Measurements from ENCODE around the gene PAGE4.

Gene PAGE4, protein sequence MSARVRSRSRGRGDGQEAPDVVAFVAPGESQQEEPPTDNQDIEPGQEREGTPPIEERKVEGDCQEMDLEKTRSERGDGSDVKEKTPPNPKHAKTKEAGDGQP

DNA sequence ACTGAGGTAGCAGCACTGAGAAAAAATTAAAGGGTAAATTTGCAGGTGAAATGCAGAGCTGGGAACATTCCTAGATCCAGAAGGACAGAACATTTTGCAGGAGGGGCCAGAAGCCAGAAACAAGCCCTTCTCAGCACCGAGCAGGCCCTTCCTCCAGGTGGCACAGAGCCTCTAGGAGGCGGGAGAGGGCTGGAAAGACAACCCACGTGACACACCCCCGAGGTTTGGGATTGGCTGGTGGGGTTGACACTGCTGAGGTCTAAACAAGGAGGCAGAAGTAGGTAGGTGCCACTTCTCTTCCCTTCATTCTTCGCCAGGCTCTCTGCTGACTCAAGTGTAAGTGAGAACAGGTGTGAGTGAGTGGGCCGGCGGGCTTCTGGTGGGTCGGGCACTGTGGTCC lies at the start of gene PAGE4:
TSS of gene PAGE4 (plus strand) at position 288 of the 400 bp plus-strand sequence. CDS start 1,126 bp downstream, outside the sequence.
- no peak for DNase-seq

DNA sequence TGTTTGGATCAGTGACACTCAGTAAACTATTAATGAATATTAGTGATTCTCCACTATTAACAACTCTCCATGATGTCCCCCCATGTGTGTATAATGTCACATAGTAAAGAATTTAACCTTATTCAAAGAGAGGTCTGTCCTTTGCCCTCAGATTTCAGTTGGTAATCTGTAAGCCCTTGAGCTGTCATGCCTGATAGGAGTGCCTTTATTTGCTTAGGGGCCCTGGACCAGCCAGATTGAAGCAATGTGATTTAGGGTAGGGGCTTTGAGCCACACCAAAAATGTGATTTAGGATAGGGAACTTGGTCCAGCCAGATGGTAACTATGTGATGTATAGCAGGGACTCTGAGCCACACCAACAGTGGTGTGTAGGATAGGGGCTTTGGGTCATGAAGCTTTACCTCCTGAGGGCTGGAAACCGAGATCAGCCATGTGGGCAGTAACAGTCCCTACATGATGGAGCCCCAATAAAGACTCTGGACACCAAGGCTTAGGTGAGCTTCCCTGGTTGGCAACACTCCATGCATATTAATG lies 44.3 kb upstream of the PAGE4 start:
- no peak for DNase-seq

DNA sequence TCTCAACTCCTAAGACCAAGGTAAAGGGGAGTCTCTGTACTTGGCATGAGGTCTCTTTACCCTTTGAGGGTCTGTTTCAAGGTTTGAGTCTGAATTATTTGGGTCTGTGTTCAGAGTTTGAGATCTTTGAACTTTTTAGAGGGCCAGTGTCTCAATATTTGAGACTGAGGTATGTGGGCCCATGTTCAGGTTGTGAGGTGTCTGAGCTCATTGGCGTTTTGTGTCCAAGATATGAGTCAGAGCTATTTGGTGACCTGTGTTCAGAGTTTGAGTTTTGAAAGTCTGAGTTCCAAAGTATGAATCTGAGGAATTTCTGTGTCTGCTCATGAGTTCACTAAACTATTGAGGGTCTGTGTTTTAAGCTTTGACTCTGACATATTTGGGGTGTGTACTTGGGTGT lies 36.7 kb upstream of the PAGE4 start:
- no peak for DNase-seq

DNA sequence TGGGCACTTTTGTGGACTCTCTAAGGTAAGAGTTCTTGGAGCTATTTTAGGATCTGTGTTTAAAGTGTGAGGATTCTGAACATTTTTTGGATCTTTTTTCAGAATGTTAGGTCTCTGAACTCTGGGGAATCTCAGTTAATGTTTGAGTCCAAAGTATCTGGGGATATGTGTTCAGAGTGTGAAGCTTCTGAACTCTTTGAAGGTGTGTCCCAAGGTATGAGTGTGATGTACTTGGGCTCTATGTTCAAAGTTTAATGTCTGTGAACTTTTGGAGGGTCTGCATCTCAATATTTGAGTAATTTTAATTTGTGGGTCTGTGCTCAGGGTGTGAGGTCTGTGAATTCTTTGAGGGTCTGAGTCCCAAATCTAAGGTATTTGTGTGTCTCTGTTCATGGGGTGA lies 35.4 kb upstream of the PAGE4 start:
- no peak for DNase-seq

DNA sequence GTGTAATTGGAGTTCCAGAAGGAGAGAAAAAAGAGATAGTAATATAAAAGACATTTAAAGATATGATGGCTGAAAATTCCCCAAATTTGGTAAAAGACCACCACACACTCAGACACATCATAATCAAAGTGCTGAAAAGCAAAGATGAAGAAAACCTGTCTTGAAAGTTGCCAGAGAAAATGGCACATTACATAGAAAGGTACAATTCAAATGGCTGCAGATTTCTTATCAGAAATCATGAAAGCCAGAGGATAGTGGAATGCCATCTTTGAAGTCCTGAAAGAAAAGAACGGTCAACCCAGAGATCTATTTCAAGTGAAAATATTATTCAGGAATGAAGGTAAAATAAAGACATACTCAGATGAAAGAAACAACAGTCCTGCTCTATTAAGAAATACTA lies 29.3 kb upstream of the PAGE4 start:
- DNase-seq = no peak

DNA sequence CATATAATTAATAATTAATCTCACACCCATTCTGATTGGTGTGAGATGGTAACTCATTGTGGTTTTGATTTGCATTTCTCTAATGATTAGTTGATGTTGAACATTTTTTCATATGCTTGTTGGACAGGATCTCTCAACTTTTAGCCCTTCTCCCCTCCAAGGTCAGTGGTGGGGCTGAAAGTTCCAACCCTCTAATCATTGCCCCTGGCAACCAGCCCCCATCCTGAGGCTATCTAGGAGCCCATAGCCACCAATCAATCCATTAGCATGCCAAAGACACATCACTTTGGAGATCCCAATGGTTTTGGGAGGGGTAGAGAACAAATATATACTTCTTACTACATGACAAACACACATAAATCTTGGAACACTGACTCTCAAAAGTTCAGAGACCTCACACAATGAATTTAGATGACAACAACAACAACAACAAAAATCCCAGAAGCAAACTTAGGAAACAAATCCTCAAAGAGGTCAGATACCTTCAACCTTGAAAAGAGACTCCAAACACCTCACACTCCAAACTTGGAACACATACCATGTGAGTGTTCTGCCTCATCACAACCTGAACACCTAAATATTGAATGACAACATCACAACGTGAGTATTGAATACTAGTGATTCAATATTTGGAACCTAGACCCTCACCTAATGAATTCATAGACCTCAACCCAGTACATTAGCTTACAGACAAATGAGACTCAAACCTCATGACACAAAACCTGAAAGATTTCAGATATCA lies 19.0 kb upstream of the PAGE4 start:
- no peak for DNase-seq

DNA sequence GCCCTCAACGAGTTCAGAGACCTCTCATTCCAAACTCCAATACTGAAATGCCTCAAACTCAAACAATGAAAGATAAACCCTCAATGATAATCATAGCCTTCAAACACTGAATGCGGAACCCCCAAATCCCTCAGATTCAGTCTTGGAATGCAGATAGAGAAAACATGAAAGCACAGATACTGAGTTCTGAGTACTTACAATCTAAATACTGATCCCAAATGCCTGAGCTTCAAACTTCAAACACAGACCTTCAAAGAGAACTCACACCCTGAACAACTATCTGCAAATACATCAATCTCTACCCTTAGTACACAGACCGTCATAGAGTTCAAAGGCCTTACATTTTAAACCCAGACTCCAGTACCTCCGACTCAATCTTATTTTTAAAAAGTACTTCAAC lies 16.9 kb upstream of the PAGE4 start:
- DNase-seq = no peak

DNA sequence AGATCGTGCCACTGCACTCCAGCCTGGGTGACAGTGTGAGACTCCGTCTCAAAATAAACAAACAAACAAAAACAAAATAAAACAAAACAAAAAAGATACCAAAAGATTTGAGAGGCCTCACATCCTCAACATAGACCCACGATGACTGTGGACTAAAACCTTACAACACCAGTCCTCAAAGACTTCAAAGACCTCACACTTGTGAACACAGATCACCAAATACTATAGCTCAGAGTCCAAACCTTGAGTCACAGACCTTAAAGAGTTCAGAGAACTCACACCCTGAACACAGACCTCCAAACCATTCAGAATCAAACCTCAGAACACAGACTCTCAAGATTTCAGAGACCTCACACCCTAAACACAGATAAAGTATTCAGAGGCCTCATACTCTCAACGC lies 12.7 kb upstream of the PAGE4 start:
- no peak for DNase-seq

DNA sequence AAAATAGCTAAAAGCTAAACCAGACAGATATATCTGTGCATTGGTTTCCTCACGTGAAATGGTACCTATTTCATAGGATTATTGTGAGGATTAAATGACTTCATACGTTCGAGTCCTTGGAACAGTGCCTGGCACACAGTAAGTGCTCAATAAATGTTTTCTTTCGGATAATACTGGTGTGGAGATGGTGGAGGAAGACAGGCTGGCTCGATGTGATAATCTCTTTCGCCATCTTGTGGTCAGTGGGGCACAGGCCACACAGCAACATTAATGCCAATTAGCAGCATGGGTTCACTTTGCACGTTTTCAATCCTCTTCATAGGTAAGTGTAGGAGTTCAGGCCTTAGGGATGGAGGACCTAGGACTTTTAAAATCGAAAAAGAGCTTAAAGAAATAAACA lies 9.3 kb downstream of the PAGE4 start:
- no peak for DNase-seq

DNA sequence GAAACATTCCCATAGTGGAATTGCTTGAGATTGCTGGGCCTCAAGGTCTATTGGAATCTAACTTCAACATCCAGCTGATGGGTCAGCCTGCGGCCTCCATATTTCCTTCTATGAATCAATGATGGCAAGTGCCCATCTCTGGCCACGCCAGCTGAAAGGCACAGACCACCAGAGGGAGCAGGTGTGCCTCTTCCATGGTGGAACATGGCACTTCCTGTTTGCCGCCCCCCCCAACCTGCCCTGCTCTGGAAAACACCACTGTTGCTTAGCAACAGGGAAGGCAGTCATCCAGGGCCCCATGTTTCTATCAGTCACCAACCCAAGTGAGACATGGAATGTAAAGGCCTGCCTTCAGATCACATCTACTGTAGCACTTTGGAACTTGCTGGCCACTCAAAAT lies 11.6 kb downstream of the PAGE4 start:
- DNase-seq = peak; percentile 23 to 40

DNA sequence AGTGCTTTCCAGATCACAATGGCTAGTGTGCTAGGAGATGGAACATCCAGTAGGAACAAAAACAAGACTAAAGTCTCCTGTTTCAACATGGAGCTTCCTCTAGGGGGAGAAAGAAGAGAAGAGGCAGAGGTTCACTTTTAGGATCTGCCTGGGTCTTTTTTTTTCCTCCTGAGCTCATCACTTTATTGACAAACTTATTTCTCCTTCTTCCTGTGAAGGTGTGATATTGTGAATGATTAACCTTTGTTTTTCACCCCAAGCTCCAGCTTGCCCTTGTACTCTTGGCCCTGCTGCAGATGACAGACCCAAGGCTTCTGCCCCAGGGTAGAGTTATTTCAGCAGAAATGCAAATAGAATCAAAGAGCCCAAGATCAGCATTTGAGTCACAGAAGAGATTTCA lies 13.5 kb downstream of the PAGE4 start:
- DNase-seq = no peak

DNA sequence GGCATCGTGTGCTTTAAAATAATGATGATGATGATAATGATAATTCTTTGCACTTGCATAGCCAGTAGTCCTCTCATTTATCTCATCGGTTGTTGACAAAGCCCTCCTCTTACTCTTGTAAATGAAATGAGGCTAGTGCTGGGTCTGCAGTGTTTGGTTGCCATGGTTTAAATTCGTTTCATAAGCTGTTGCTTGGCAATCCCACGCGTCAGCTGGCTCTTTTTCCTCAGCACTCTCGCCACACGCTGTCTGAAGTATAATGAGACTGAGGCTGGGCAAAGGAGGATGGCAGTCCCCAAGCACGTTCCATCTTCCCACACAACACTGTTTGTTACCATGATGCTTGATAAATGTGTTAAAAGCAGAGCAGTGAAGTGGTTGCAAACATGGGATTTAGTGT lies 15.5 kb downstream of the PAGE4 start:
- no peak for DNase-seq

DNA sequence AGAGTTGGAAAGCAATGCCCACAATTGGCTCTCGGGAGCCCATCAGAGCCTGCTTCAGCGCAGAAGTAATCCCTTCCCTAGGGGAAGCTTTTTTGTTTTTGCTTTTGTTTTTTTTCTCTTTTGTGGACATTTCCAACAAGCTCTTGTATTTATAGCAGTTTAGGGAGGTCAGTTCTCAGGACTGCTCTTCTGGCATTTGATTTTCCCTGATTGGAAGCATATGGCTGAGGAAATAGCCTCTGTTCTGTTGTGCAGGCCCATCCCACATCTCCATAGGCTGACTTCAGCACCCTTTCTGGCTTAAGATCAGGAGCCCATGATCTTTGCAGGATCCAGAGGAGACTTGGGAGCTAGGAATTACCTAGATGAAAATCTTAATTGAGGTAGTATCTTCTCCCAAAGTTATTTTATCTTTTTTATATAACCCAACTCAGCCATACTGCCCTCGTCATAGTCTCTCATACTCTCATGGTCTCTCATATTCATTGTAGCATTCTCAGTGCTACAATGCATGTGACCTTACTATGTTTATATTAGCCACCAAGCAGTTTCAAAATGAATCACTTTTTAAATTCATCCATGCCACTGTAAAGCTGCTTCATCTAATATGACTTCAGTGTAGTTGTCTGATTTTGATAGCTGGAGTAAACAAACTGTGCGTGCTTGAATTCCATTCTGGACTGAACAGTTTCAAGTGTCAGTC lies 16.7 kb downstream of the PAGE4 start:
- DNase-seq = no peak

DNA sequence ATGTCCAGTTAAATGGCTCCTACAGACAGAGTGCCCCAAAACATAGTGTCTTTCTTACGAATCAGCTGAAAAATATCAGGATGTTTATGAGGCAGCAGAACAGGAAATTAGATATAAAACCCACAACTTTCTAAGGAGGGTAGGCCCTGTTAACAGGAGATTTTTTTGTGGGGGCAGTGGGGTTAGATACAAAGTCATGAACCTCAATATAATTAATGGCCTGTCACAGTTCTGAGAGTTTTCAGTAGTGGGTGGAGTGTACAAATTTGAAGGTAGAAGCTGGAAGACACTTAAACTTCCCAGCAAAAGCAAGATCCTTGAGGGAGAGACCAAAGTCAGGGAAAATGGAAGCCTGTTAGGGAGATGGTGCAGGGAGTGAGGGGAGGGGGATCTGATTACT lies 17.4 kb downstream of the PAGE4 start:
- DNase-seq = no peak

DNA sequence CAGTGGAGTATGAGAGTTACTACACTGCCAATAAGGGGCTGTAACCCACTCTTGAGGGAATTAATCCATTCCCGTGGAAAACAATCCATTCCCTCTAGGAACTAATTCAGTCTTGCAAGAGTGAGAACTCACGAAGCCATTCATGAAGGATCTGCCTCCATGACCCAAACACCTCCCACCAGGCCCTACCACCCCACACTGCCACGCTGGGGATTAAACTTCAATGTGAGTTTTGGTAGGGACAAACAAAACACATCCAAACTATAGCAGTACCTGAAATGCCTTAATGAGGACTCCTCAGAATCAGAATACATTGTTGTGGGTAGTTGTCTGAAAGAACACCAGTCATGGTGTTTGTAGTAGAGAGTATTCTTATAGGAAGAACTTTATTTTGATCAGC lies 19.2 kb downstream of the PAGE4 start:
- DNase-seq = no peak

DNA sequence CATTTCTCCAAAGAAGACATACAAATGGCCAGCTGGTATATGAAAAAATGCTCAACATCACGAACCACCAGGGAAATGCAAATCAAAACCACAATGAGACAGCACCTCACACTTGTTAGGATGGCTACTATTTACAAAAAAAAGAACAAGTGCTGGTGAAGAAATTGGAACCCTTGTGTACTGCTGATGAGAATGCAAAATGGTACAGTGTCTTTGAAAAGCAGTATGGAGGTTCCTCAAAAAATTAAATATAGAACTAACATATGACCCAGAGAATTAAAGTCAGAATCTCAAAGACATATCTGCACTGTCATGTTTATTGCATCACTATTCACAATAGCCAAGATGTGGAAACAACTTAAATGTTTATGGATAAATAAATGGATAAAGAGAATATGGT lies 20.9 kb downstream of the PAGE4 start:
- no peak for DNase-seq

DNA sequence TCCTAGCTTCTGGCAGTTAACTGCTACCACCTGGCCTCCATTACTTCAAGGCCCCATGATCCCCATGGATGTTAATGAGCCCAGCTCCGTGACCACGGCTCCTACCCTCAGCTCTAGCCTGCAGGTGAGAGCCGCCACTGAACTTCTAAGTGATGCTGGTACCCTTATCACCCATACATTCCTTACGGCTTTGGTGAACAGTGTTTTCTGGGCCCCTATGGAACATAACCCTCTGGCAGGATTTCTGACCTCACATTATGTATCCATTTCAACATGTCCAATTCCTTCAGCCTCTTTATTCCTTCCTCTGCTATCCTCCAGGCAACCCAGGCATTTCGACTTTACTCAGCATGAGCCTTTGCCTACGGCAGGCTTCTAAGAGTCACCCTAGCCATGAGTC lies 24.6 kb downstream of the PAGE4 start:
- no peak for DNase-seq

DNA sequence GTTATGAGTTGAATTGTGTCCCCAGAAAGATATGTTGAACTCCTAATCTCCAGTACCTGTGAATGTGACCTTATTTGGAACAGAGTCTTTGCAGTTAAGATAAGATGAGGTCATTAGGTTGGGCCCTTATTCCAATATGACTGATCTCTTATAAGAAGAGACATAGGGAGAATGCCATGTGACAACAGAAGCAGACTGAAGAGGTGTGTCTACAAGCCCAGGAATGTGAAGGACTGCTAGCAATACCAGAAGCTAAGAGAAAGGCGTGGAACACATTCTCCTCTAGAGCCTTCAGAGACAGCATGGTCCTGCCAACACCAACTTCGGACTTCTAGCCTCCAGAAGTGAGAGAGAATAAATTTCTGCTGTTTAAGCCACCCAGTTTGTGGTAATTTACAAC lies 27.7 kb downstream of the PAGE4 start:
- DNase-seq = no peak

DNA sequence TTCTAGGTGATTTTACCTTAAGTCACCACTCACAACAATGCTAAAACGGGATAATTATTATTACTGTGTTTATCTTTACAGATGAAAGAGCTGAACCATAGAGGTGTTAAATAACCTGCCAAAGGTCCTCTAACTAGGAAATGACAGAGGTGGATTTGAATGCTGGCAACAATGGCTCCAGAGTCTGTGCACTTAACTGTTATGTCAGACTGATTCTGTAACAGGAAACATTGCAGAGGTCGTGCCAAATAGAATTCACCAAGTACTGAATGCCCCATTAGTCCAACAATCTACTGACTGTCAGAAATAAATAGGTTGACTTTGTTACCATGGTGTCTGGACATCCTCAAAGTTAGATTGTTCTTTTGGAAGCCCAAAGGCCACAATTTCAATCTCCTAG lies 29.2 kb downstream of the PAGE4 start:
- no peak for DNase-seq

DNA sequence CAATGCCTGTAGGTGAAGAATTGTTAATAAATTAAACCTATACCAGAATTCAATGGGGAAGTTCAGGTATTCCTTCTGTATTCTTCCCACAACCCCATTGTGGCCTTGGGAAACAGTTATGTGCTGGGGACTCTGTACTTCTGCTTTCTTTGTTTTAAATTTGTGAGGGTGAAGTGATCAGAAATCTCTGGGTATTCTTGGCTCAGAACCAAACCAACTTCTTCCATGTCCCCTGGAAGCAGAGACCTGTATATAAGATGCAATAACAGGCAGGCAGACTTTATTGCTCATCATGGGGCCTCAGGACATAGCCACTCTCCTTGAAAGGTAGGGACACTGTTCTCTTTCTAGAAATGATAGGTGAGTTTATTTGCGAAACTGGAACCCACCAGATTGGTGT lies 30.4 kb downstream of the PAGE4 start:
- DNase-seq = no peak

DNA sequence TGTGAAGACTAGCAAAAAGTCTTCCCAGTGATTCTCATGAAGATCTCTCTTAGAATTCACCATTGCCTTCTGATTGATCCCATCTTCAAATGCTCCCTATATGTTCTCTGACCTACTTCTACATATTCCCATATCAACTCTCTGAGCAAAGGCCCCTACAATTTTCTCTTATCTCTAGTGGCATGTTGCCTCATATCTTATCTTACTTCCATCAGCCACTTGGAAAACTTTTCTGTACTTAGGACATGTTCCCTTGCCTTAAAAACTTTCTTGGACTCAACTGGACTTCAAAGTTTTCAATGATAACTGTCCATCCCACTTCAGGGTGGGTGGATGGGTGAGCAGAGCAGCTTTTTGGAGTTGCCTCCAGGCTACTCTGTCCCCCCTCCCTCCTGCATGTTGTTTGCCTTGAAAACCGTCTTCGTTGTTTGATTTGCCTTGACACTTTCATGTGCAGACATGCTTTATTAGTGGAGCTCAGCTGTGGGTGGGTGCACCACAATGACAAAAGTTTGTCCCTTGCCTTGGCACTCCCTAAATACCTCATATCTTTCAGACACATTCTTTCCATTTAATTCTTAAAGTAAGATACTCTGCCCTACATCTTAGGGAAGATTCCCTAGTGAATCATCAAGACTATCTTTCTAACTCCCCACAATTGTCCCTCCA lies 31.9 kb downstream of the PAGE4 start:
- DNase-seq = no peak

DNA sequence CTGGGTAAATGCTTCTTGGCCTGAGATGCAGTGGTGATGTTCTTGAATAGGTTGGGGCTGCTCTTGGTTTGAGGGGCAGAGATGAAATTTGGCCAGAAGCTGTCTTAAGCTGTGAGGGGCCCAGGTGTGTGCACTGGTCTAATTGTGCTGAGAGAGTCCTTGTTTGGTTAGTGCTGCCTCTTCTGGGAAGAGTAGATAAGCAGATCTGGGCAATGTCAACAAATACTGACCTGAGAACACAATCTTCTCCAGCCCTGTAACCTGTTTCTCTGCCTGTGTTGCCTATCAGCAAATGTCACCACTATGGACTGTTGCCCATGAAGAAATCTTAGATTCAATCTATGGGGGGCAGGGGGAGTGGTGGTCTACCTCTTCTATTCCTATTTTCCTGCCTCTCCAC lies 33.0 kb downstream of the PAGE4 start:
- DNase-seq = no peak

DNA sequence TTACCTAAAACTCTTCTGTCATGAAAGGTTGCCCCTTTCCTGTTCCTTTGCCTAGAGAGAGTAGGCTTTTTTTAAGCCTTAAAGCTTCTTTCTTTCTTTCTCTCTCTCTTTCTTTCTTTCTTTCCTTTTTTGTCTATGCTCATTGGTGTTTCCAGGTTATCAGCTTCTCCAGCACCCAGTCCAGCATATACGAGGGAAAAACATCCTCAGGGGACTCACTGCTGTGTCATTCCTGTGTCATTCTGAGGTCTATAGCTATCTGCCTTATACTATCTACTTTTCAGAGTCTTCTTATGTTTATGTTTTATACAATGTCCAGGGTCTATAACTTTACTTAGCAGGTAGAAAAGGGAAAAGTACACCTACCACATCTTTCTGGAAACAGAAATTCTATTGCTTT lies 39.6 kb downstream of the PAGE4 start:
- DNase-seq = no peak

DNA sequence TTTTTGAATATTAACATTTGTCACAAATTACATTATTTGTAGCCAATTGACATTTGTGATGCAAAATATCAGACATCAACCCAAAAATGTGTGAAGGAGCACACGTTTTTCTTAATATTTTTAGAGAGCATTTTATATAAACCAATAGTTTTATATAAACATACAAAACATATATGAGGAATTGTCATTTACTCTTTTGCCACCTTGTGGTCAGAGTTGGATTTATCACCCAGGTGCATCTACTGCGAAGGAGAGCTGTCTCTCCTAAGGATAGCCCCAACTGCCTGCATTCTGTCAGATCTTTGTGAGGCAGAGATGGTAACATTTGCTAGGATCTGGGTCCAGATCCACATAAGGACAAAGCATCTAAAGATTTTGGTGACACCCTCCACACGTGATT lies 47.6 kb downstream of the PAGE4 start:
- no peak for DNase-seq

All from stimulated activated CD4-positive, alpha-beta T cell treated with anti-CD3 and anti-CD28 coated beads, Interleukin-2, amount 100 ng/mL, for 48 hours (primary cell).